Measurements from ENCODE around the gene ZNF423.

ZNF423 gene

DNA sequence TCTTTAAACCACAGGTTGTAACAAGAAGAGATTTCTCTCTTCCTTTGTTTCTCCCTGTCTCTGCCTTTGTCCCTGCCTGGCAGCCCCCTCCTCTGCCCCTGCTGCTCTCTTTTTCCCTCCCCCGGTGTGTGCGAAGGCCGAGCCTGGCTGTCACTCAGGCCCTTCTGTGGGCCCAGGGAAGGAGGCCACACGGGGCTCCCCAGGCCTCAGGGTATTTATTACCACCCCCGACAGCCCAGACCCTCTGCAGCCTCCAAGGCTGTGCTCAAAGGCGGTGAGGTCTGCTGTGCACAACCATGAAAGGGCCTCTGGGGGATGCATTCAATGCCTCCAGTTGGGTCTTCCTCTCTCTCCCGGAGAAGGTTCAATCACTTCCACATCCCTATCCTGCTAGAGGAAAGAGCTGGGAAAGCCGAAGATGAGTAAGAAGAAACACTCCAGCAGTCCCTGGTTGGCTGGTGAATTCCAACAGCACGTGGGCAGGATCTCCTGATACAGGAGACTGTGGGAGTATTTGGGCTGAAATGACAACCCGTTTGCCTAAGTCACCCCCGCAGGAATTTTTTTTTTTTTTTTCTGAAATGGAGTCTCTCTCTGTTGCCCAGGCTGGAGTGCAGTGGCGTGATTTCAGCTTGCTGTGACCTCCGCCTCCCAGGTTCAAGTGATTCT, 34.2 kb downstream of the ZNF423 start:
- FAIRE-seq (no peak), DNase-seq (ENCODE audit: insufficient read length, low spot score) (no peak)
- no peak for TF ChIP-seq POU2F2 (IDR thresholded peaks at IDR 0.05; ENCODE audit: low read depth, low read length)
- no peak for TF ChIP-seq POLR2A (IDR thresholded peaks at IDR 0.05; ENCODE audit: low read depth, low read length)
- no peak for TF ChIP-seq TAF1 (IDR thresholded peaks at IDR 0.05; ENCODE audit: low read depth, low read length)
- TF ChIP-seq SPI1 (IDR thresholded peaks at IDR 0.05; ENCODE audit: low read depth, low read length) = no peak
- no peak for TF ChIP-seq POLR2AphosphoS5 (IDR thresholded peaks at IDR 0.05; ENCODE audit: low read depth, low read length)
- TF ChIP-seq PAX5 (IDR thresholded peaks at IDR 0.05; ENCODE audit: insufficient read depth, low read length, severe bottlenecking) = no peak

GRCh38 chr16:49821156-49821555, 34.8 kb downstream of the ZNF423 start:
- TF ChIP-seq POU2F2 (IDR thresholded peaks at IDR 0.05; ENCODE audit: low read depth, low read length) = no peak
- no peak for TF ChIP-seq TAF1 (IDR thresholded peaks at IDR 0.05; ENCODE audit: low read depth, low read length)
- TF ChIP-seq SPI1 (IDR thresholded peaks at IDR 0.05; ENCODE audit: low read depth, low read length) = no peak
- TF ChIP-seq POLR2AphosphoS5 (IDR thresholded peaks at IDR 0.05; ENCODE audit: low read depth, low read length) = no peak
- no peak for TF ChIP-seq PAX5 (IDR thresholded peaks at IDR 0.05; ENCODE audit: insufficient read depth, low read length, severe bottlenecking)
- no peak for TF ChIP-seq POLR2A (IDR thresholded peaks at IDR 0.05; ENCODE audit: low read depth, low read length)
- no peak for DNase-seq (ENCODE audit: insufficient read length, low spot score)
- FAIRE-seq = no peak

DNA sequence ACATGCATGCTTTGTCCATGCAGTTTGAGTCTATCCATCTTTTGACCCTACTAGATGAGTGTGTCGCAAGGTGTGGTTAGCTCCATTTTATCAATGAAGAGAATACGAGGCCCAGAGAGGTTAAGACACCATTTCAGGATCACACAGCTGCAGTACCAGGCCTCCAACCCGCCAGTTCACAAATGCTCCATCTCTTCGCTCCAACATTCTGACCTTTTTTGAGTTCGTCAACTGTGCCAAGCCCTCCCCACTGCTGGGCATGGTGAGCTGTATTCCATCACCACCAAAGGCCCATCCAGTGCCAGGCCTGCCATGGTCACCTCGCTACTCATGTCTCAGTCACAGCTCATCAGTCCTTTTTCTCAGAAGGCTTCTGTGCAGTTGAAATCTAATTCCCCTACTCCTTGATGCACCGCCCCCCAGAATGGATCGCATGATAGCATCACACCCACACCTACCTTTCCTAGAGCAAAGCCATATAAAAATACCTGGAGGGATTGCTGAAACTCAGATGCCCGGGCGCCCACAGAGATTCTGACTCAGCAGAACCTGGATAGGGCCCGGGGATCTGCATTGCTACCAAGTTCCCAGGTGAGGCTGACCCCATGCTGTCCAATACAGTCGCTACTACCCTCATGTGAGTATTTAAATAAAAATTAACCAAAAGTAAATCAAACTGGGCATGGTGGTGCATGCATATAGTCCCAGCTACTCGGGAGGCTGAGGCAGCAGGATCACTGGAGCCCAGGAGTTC, 38.0 kb downstream of the ZNF423 start:
- no peak for FAIRE-seq
- TF ChIP-seq PAX5 (IDR thresholded peaks at IDR 0.05; ENCODE audit: insufficient read depth, low read length, severe bottlenecking) (no peak), TAF1 (IDR thresholded peaks at IDR 0.05; ENCODE audit: low read depth, low read length) (no peak)
- DNase-seq (ENCODE audit: insufficient read length, low spot score) = no peak

DNA sequence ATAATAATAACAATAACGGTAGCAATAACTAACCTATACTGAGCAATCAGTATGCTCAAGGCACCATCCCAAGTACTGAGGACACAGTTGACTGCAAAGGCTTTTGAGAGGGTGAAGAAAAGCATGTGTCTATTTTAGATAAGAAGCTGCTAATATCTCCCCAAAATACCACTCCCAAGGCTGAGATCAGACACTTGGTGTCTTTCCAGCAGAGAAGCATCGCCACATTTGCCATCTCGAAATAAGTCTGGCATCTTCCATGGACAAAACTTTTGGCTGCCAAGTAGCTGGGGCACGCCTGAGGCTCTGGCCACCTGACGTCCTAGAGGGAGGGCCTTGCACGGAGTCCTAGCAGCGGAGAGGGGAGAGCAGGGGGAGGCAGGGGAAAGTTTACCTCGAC, 39.0 kb downstream of the ZNF423 start:
- FAIRE-seq (no peak), DNase-seq (ENCODE audit: insufficient read length, low spot score) (no peak)
- TF ChIP-seq POLR2A (IDR thresholded peaks at IDR 0.05; ENCODE audit: low read depth, low read length) (no peak), POLR2AphosphoS5 (IDR thresholded peaks at IDR 0.05; ENCODE audit: low read depth, low read length) (no peak), PAX5 (IDR thresholded peaks at IDR 0.05; ENCODE audit: insufficient read depth, low read length, severe bottlenecking) (no peak), SPI1 (IDR thresholded peaks at IDR 0.05; ENCODE audit: low read depth, low read length) (no peak)

GRCh38 chr16:49811644-49812334, 44.1 kb downstream of the ZNF423 start:
- DNase-seq (ENCODE audit: insufficient read length, low spot score) (no peak), FAIRE-seq (no peak)
- TF ChIP-seq POLR2A (IDR thresholded peaks at IDR 0.05; ENCODE audit: low read depth, low read length) = no peak

GRCh38 chr16:49810831-49811230, 45.1 kb downstream of the ZNF423 start:
- no peak for DNase-seq (ENCODE audit: insufficient read length, low spot score)
- TF ChIP-seq SPI1 (IDR thresholded peaks at IDR 0.05; ENCODE audit: low read depth, low read length) (no peak), TAF1 (IDR thresholded peaks at IDR 0.05; ENCODE audit: low read depth, low read length) (no peak), POLR2AphosphoS5 (IDR thresholded peaks at IDR 0.05; ENCODE audit: low read depth, low read length) (no peak), PAX5 (IDR thresholded peaks at IDR 0.05; ENCODE audit: insufficient read depth, low read length, severe bottlenecking) (no peak), POU2F2 (IDR thresholded peaks at IDR 0.05; ENCODE audit: low read depth, low read length) (no peak), POLR2A (IDR thresholded peaks at IDR 0.05; ENCODE audit: low read depth, low read length) (no peak)
- no peak for FAIRE-seq

DNA sequence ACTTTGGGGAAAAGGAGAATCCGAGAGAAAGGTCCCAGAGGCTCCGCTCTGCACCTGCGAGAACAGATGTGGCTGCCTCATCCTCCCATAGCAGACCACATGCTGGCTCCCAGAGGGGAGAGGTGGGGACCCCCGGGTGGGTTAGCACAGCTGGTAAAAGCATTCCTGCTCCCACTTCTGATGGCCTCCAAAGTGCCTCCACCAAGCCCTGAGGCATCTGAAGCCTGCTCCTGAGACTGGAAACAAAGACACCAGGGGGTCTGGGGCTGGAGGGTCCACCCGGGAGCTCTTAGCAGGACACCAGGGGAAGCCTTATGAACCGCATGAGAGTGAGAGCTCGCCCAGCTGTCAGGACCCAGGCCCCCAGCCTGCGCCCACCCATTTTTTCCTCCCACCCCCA, 46.4 kb downstream of the ZNF423 start:
- TF ChIP-seq SPI1 (IDR thresholded peaks at IDR 0.05; ENCODE audit: low read depth, low read length) (no peak), POLR2AphosphoS5 (IDR thresholded peaks at IDR 0.05; ENCODE audit: low read depth, low read length) (no peak), TAF1 (IDR thresholded peaks at IDR 0.05; ENCODE audit: low read depth, low read length) (no peak), POU2F2 (IDR thresholded peaks at IDR 0.05; ENCODE audit: low read depth, low read length) (no peak), POLR2A (IDR thresholded peaks at IDR 0.05; ENCODE audit: low read depth, low read length) (no peak), PAX5 (IDR thresholded peaks at IDR 0.05; ENCODE audit: insufficient read depth, low read length, severe bottlenecking) (no peak)
- FAIRE-seq (no peak), DNase-seq (ENCODE audit: insufficient read length, low spot score) (no peak)

- TF ChIP-seq POU2F2 (IDR thresholded peaks at IDR 0.05; ENCODE audit: low read depth, low read length) (no peak), POLR2AphosphoS5 (IDR thresholded peaks at IDR 0.05; ENCODE audit: low read depth, low read length) (no peak), PAX5 (IDR thresholded peaks at IDR 0.05; ENCODE audit: insufficient read depth, low read length, severe bottlenecking) (no peak), TAF1 (IDR thresholded peaks at IDR 0.05; ENCODE audit: low read depth, low read length) (no peak), SPI1 (IDR thresholded peaks at IDR 0.05; ENCODE audit: low read depth, low read length) (no peak), POLR2A (IDR thresholded peaks at IDR 0.05; ENCODE audit: low read depth, low read length) (no peak)
- FAIRE-seq (no peak), DNase-seq (ENCODE audit: insufficient read length, low spot score) (no peak)
Measured at GRCh38 chr16:49809062-49809461, 46.9 kb downstream of the ZNF423 start.

DNA sequence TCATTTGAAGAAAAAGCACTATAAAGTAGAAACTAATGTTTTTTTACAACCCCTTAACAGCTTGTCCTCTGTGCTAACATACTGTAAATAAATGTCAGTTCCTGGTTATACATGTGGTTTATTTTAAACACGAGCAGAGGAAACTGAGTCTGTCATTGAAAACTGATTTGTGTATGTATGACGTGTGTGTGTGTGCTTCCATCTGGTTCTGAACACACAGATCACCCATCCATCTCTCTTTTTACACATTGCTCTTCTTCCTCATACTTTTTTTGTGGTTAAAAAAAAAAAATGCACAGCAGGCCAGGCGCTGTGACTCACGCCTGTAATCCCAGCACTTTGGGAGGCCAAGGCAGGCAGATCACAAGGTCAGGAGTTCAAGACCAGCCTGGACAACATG, 49.5 kb downstream of the ZNF423 start:
- DNase-seq (ENCODE audit: insufficient read length, low spot score) = no peak
- no peak for FAIRE-seq
- TF ChIP-seq TAF1 (IDR thresholded peaks at IDR 0.05; ENCODE audit: low read depth, low read length) (no peak), SPI1 (IDR thresholded peaks at IDR 0.05; ENCODE audit: low read depth, low read length) (no peak), POLR2A (IDR thresholded peaks at IDR 0.05; ENCODE audit: low read depth, low read length) (no peak), POLR2AphosphoS5 (IDR thresholded peaks at IDR 0.05; ENCODE audit: low read depth, low read length) (no peak), PAX5 (IDR thresholded peaks at IDR 0.05; ENCODE audit: insufficient read depth, low read length, severe bottlenecking) (no peak)

GRCh38 chr16:49801290-49801689, 54.6 kb downstream of the ZNF423 start:
- FAIRE-seq (no peak), DNase-seq (ENCODE audit: insufficient read length, low spot score) (no peak)
- TF ChIP-seq POLR2A (IDR thresholded peaks at IDR 0.05; ENCODE audit: low read depth, low read length) (no peak), POU2F2 (IDR thresholded peaks at IDR 0.05; ENCODE audit: low read depth, low read length) (no peak), POLR2AphosphoS5 (IDR thresholded peaks at IDR 0.05; ENCODE audit: low read depth, low read length) (no peak), PAX5 (IDR thresholded peaks at IDR 0.05; ENCODE audit: insufficient read depth, low read length, severe bottlenecking) (no peak), SPI1 (IDR thresholded peaks at IDR 0.05; ENCODE audit: low read depth, low read length) (no peak), TAF1 (IDR thresholded peaks at IDR 0.05; ENCODE audit: low read depth, low read length) (no peak)

Measured in GM12891 (cell line).